Neural cell (in vitro differentiated cells): ENCODE results near the gene PLPP1. TPM values are rescaled to one million over a fixed set of nuclear protein-coding genes. Genes with fewer than 3 reads are reported as not detected.

Experiments
- H2AFZ ChIP-seq: fragments of 200-600, 300-800 bp; sonication (generic), shearing (Covaris generic); 2 replicates; pipeline ENCODE4 v1.6.0; 2014; ENCODE audit warnings: low read depth, mild to moderate bottlenecking, antibody characterized with exemption, low read length, moderate library complexity
- H3F3A ChIP-seq: fragments of 200-600 bp; shearing (Covaris generic); 2 replicates; pipeline ENCODE4 v1.6.1; 2016; ENCODE audit warnings: mild to moderate bottlenecking, moderate library complexity, mixed read lengths, antibody characterized with exemption, low read length; ENCODE audit not compliant: insufficient read depth, poor library complexity, severe bottlenecking
- H3K27ac ChIP-seq: fragments of 200-600, 300-800 bp; sonication (generic), shearing (Covaris generic); 2 replicates; pipeline ENCODE4 v1.5.1; 2014; ENCODE audit warnings: mild to moderate bottlenecking, low read length, moderate library complexity
- H3K27me3 ChIP-seq: fragments of 300-800, 200-600 bp; sonication (generic), shearing (Covaris generic); 2 replicates; pipeline ENCODE4 v1.6.0; 2014; ENCODE audit warnings: mild to moderate bottlenecking, low read depth, low read length, moderate library complexity; ENCODE audit not compliant: insufficient read depth
- H3K36me3 ChIP-seq: fragments of 300-800, 200-600 bp; sonication (generic), shearing (Covaris generic); 2 replicates; pipeline ENCODE4 v1.5.1; 2014; ENCODE audit warnings: mild to moderate bottlenecking, antibody characterized with exemption, low read length, moderate library complexity; ENCODE audit not compliant: insufficient read depth
- H3K4me2 ChIP-seq: fragments of 300-800, 200-600 bp; sonication (generic), shearing (Covaris generic); 2 replicates; pipeline ENCODE4 v1.6.0; 2014; ENCODE audit warnings: mild to moderate bottlenecking, low read length
- H3K4me3 ChIP-seq: fragments of 300-800, 200-600 bp; sonication (generic), shearing (Covaris generic); 2 replicates; pipeline ENCODE4 v1.5.1; 2014; ENCODE audit warnings: mild to moderate bottlenecking, low read length, moderate library complexity
- H3K79me2 ChIP-seq: fragments of 200-600 bp; shearing (Covaris generic); replicated peaks from 2 replicates; pipeline ENCODE4 v1.6.0; 2014; ENCODE audit warnings: mild to moderate bottlenecking, low read length, moderate library complexity; ENCODE audit not compliant: insufficient read depth
- H3K9ac ChIP-seq: fragments of 300-800, 200-600 bp; sonication (generic), shearing (Covaris generic); 2 replicates; pipeline ENCODE4 v1.6.1; 2016; ENCODE audit warnings: mild to moderate bottlenecking, low read length, mixed read lengths
- H3K9me2 ChIP-seq: fragments of 200-600 bp; shearing (Covaris generic); 2 replicates; pipeline ENCODE4 v1.6.1; 2016; ENCODE audit warnings: mild to moderate bottlenecking, low read length, mixed read lengths; ENCODE audit not compliant: insufficient read depth
- H3K9me3 ChIP-seq: fragments of 200-600, 300-800 bp; sonication (generic), shearing (Covaris generic); 2 replicates; pipeline ENCODE4 v1.6.1; 2016; ENCODE audit warnings: mild to moderate bottlenecking, mixed run types, low read length, moderate library complexity, mixed read lengths
- H4K20me1 ChIP-seq: fragments of 200-600 bp; shearing (Covaris generic); 2 replicates; pipeline ENCODE4 v1.6.1; 2016; ENCODE audit warnings: mild to moderate bottlenecking, mixed run types; ENCODE audit not compliant: insufficient read depth
- CTCF ChIP-seq: fragments of 450-650 bp; IDR thresholded peaks from 2 replicates; pipeline ENCODE4 v1.5.1; 2014; ENCODE audit warnings: antibody characterized with exemption, mild to moderate bottlenecking, moderate library complexity; ENCODE audit not compliant: poor library complexity, severe bottlenecking
- EP300 ChIP-seq: fragments of 450-650 bp; conservative IDR thresholded peaks from 2 replicates; pipeline ENCODE4 v1.6.1; 2014; ENCODE audit warnings: antibody characterized with exemption, mild to moderate bottlenecking, moderate library complexity; ENCODE audit not compliant: poor library complexity, severe bottlenecking
- EZH2 ChIP-seq: fragments of 200-600, 300-800 bp; shearing (Covaris generic), sonication (generic); IDR thresholded peaks from 2 replicates; pipeline ENCODE4 v1.6.1; 2014; ENCODE audit warnings: antibody characterized with exemption, low read length, borderline replicate concordance, mild to moderate bottlenecking; ENCODE audit not compliant: insufficient read depth, poor library complexity, severe bottlenecking
- MXI1 ChIP-seq: fragments of 450-650 bp; conservative IDR thresholded peaks from 2 replicates; pipeline ENCODE4 v1.6.1; 2014; ENCODE audit warnings: antibody characterized with exemption, mild to moderate bottlenecking; ENCODE audit not compliant: poor library complexity, severe bottlenecking
- POLR2AphosphoS5 ChIP-seq: IDR thresholded peaks from 2 replicates; pipeline ENCODE4 v1.6.1; 2012
- RAD21 ChIP-seq: fragments of 450-650 bp; conservative IDR thresholded peaks from 2 replicates; pipeline ENCODE4 v1.6.1; 2014; ENCODE audit warnings: antibody characterized with exemption, mild to moderate bottlenecking, moderate library complexity
- REST ChIP-seq: IDR thresholded peaks from 2 replicates; pipeline ENCODE4 v1.6.1; 2012; ENCODE audit warnings: borderline replicate concordance
- SMC3 ChIP-seq: fragments of 450-650 bp; conservative IDR thresholded peaks from 2 replicates; pipeline ENCODE4 v1.6.1; 2014; ENCODE audit warnings: antibody characterized with exemption, mild to moderate bottlenecking, moderate library complexity; ENCODE audit not compliant: poor library complexity
- TAF1 ChIP-seq: IDR thresholded peaks from 2 replicates; pipeline ENCODE4 v1.6.1; 2012; ENCODE audit warnings: low read depth
- polyA plus RNA-seq: library from polyadenylated mRNA; depleted of rRNA; stranded (reverse); fragments of >200 nt; gene quantifications from 2 replicates; pipeline ENCODE4 v1.2.3, GENCODE V29; 2014

The PLPP1 gene
- polyA plus RNA-seq, 1 donor from 2014 or later: 33.9 TPM

GRCh38 chr5:55523293-55523692, 11.5 kb downstream of the PLPP1 start:
- Histone ChIP-seq H3F3A (no peaks in the 10 kb centered on the region), H3K27ac (no peak overlapping the region), H3K79me2 (no peaks in the 10 kb centered on the region), H3K9me3 (no peaks in the 10 kb centered on the region), H3K36me3 (no peaks in the 10 kb centered on the region), H4K20me1 (no peaks in the 10 kb centered on the region), H3K9ac (no peak overlapping the region), H3K9me2 (no peaks in the 10 kb centered on the region), H3K4me2 (no peak overlapping the region), H3K4me3 (no peak overlapping the region), H3K27me3 (no peaks in the 10 kb centered on the region), H2AFZ (no peak overlapping the region)
- TF ChIP-seq MXI1 (no peak), EZH2 (no peak), REST (no peak), SMC3 (no peak), CTCF (no peak), EP300 (no peak), TAF1 (no peak), POLR2AphosphoS5 (no peak), RAD21 (no peak)

- Histone ChIP-seq H3K9me3 (no peaks in the 10 kb centered on the region), H3K36me3 (no peaks in the 10 kb centered on the region), H3K4me2 (no peak overlapping the region), H3K9ac (no peak overlapping the region), H4K20me1 (no peaks in the 10 kb centered on the region), H3K27ac (peak overlapping the region; percentile 10), H3K79me2 (no peaks in the 10 kb centered on the region), H3F3A (no peaks in the 10 kb centered on the region), H3K4me3 (peak overlapping the region; percentile 42), H3K27me3 (no peaks in the 10 kb centered on the region), H2AFZ (no peak overlapping the region), H3K9me2 (no peaks in the 10 kb centered on the region)
- TF ChIP-seq RAD21: no peak
- TF ChIP-seq POLR2AphosphoS5: no peak
- TF ChIP-seq REST: no peak
- no peak for TF ChIP-seq EP300
- no peak for TF ChIP-seq MXI1
- TF ChIP-seq CTCF: no peak
- TF ChIP-seq SMC3: no peak
- no peak for TF ChIP-seq TAF1
- TF ChIP-seq EZH2: no peak
Measured at GRCh38 chr5:55521881-55522280, 12.9 kb downstream of the PLPP1 start.
